ENCODE measurements around the gene P3R3URF. TPM values are rescaled to one million over a fixed set of nuclear protein-coding genes. Genes with fewer than 3 reads are reported as not detected.
A peak's percentile ranks its signal among the peaks of the same experiment; 100 is the strongest.

P3R3URF gene
- total RNA-seq, 1 donor from 2014 or later = not detected

- no peak for TF ChIP-seq CTCF (IDR thresholded peaks at IDR 0.05)
- Mint-ChIP-seq H3K4me3 (no peak overlapping the region), H3K9me3 (no peaks in the 10 kb centered on the region), H3K27ac (no peak overlapping the region), H3K36me3 (ENCODE audit: low read depth) (no peaks in the 10 kb centered on the region), H3K27me3 (no peaks in the 10 kb centered on the region), H3K4me1 (peaks cover 11% of the 10 kb centered on the region)
- ChIA-PET CTCF (interaction anchor here (8.7 kb wide), 1 partner anchor 143 kb away, joined by 85 read pairs; no protein-coding TSS in a partner anchor), POLR2A (no interaction called here)
- no peak for DNase-seq
- no peak for ATAC-seq (ENCODE audit: low read depth)
- intact Hi-C loops (cut with micrococcal nuclease) = no loop called here
Measured at GRCh38 chr1:46180082-46180616, 3.9 kb upstream of the P3R3URF start.

GRCh38 chr1:46179138-46180081 is 3.1 kb upstream of the P3R3URF start:
- Mint-ChIP-seq H3K27ac (no peak overlapping the region), H3K36me3 (ENCODE audit: low read depth) (no peaks in the 10 kb centered on the region), H3K9me3 (no peaks in the 10 kb centered on the region), H3K4me1 (peaks cover 8% of the 10 kb centered on the region), H3K27me3 (no peaks in the 10 kb centered on the region), H3K4me3 (no peak overlapping the region)
- intact Hi-C loops (cut with micrococcal nuclease) = loop anchor here (1.0 to 5.0 kb wide), 4 partner anchors 44 to 169 kb away; partner anchors contain the start of gene PIK3R3
- ATAC-seq (ENCODE audit: low read depth) = peak; percentile 80
- DNase-seq = peak; percentile 40
- ChIA-PET POLR2A (interaction anchor here (0.6 kb wide), 1 partner anchor 144 kb away, joined by 4 read pairs; no protein-coding TSS in a partner anchor), CTCF (interaction anchor here (8.7 kb wide), 1 partner anchor 142 kb away, joined by 85 read pairs; no protein-coding TSS in a partner anchor)
- peak; percentile 85 for TF ChIP-seq CTCF (IDR thresholded peaks at IDR 0.05)

- CTCF ChIA-PET = interaction anchor here (1.0 to 1.1 kb wide), 2 partner anchors 8 to 139 kb away, joined by 3 read pairs; no protein-coding TSS in a partner anchor
- no peak overlapping the region for H3K4me3 Mint-ChIP-seq
- intact Hi-C loops (cut with micrococcal nuclease) = loop anchor here (5.0 kb wide), 1 partner anchor 43 kb away; the partner anchor contains the start of gene PIK3R3
Measured at GRCh38 chr1:46175243-46175642, 1.0 kb downstream of the P3R3URF start.

GRCh38 chr1:46174448-46175231 is 1.6 kb downstream of the P3R3URF start, which contains the start of gene TSPAN1:
TSPAN1 (plus strand) TSS chr1:46175087; CDS start chr1:46181108, 6,021 bp downstream.
- peaks cover 13% of the 10 kb centered on the region for H3K4me1 Mint-ChIP-seq
- DNase-seq = no peak
- POLR2A ChIA-PET = interaction anchor here (0.5 kb wide), 1 partner anchor 439 kb away, joined by 3 read pairs; no protein-coding TSS in a partner anchor
- no peak for TF ChIP-seq CTCF (IDR thresholded peaks at IDR 0.05)
- intact Hi-C loops (cut with micrococcal nuclease) = loop anchor here (5.0 kb wide), 1 partner anchor 42 kb away; the partner anchor contains the start of gene PIK3R3
- CTCF ChIA-PET = interaction anchor here (1.0 to 1.1 kb wide), 2 partner anchors 7 to 138 kb away, joined by 3 read pairs; no protein-coding TSS in a partner anchor
- no peak within 1 kb of the TSS for H3K4me3 Mint-ChIP-seq
- no peak within 1 kb of the TSS for H3K27ac Mint-ChIP-seq
- no peaks in the 10 kb centered on the region for H3K36me3 Mint-ChIP-seq (ENCODE audit: low read depth)
- H3K9me3 Mint-ChIP-seq = no peaks in the 10 kb centered on the region
- no peaks in the 10 kb centered on the region for H3K27me3 Mint-ChIP-seq
- ATAC-seq (ENCODE audit: low read depth) = no peak

More at GRCh38 chr1:46175243-46175642, 1.0 kb downstream of the P3R3URF start:
- H3K36me3 Mint-ChIP-seq (ENCODE audit: low read depth) = no peaks in the 10 kb centered on the region
- H3K4me1 Mint-ChIP-seq = peaks cover 13% of the 10 kb centered on the region
- no peaks in the 10 kb centered on the region for H3K9me3 Mint-ChIP-seq
- DNase-seq (no peak), ATAC-seq (ENCODE audit: low read depth) (no peak)
- TF ChIP-seq CTCF (IDR thresholded peaks at IDR 0.05) = no peak
- H3K27ac Mint-ChIP-seq = no peak overlapping the region
- POLR2A ChIA-PET = interaction anchor here (0.5 to 1.0 kb wide), 2 partner anchors 440 to 480 kb away, joined by 3 read pairs; no protein-coding TSS in a partner anchor
- no peaks in the 10 kb centered on the region for H3K27me3 Mint-ChIP-seq

All from activated B cell treated with CpG ODN at 0.5 μM for 24 hours (primary cell).